Measurements from ENCODE around the gene ZG16.

The ZG16 gene

GRCh38 chr16:29767062-29767461 is 11.0 kb upstream of the ZG16 start:
- TF ChIP-seq POLR2AphosphoS5 (IDR thresholded peaks at IDR 0.05; ENCODE audit: low read depth, low read length) (no peak), FOXP2 (optimal IDR thresholded peaks at IDR 0.05; ENCODE audit: borderline replicate concordance, extremely low read depth, extremely low read length, insufficient read depth) (no peak), TAF1 (IDR thresholded peaks at IDR 0.05; ENCODE audit: borderline replicate concordance, insufficient read depth, low read length) (no peak), REST (IDR thresholded peaks at IDR 0.05; ENCODE audit: insufficient read depth in 1 of 2, low read depth in 2 of 2, low read length in 2 of 2) (no peak), SIN3A (IDR thresholded peaks at IDR 0.05; ENCODE audit: borderline replicate concordance, insufficient read depth, low read length) (no peak)

GRCh38 chr16:29769507-29769906 is 8.5 kb upstream of the ZG16 start:
- TF ChIP-seq POLR2AphosphoS5 (IDR thresholded peaks at IDR 0.05; ENCODE audit: low read depth, low read length) (no peak), FOXP2 (optimal IDR thresholded peaks at IDR 0.05; ENCODE audit: borderline replicate concordance, extremely low read depth, extremely low read length, insufficient read depth) (no peak), TAF1 (IDR thresholded peaks at IDR 0.05; ENCODE audit: borderline replicate concordance, insufficient read depth, low read length) (no peak), REST (IDR thresholded peaks at IDR 0.05; ENCODE audit: insufficient read depth in 1 of 2, low read depth in 2 of 2, low read length in 2 of 2) (no peak), SIN3A (IDR thresholded peaks at IDR 0.05; ENCODE audit: borderline replicate concordance, insufficient read depth, low read length) (no peak)

- TF ChIP-seq TAF1 (IDR thresholded peaks at IDR 0.05; ENCODE audit: borderline replicate concordance, insufficient read depth, low read length), result no peak
- TF ChIP-seq FOXP2 (optimal IDR thresholded peaks at IDR 0.05; ENCODE audit: borderline replicate concordance, extremely low read depth, extremely low read length, insufficient read depth), result no peak
- TF ChIP-seq SIN3A (IDR thresholded peaks at IDR 0.05; ENCODE audit: borderline replicate concordance, insufficient read depth, low read length), result no peak
These were observed 7.7 kb upstream of the ZG16 start for GRCh38 chr16:29770250-29770929.

- no peak for TF ChIP-seq TAF1 (IDR thresholded peaks at IDR 0.05; ENCODE audit: borderline replicate concordance, insufficient read depth, low read length)
- no peak for TF ChIP-seq SIN3A (IDR thresholded peaks at IDR 0.05; ENCODE audit: borderline replicate concordance, insufficient read depth, low read length)
- no peak for TF ChIP-seq FOXP2 (optimal IDR thresholded peaks at IDR 0.05; ENCODE audit: borderline replicate concordance, extremely low read depth, extremely low read length, insufficient read depth)
- TF ChIP-seq POLR2AphosphoS5 (IDR thresholded peaks at IDR 0.05; ENCODE audit: low read depth, low read length), result no peak
- no peak for TF ChIP-seq REST (IDR thresholded peaks at IDR 0.05; ENCODE audit: insufficient read depth in 1 of 2, low read depth in 2 of 2, low read length in 2 of 2)
These were observed 3.3 kb upstream of the ZG16 start for GRCh38 chr16:29774730-29775129.

- TF ChIP-seq SIN3A (IDR thresholded peaks at IDR 0.05; ENCODE audit: borderline replicate concordance, insufficient read depth, low read length), result no peak
- TF ChIP-seq FOXP2 (optimal IDR thresholded peaks at IDR 0.05; ENCODE audit: borderline replicate concordance, extremely low read depth, extremely low read length, insufficient read depth), result no peak
- TF ChIP-seq POLR2AphosphoS5 (IDR thresholded peaks at IDR 0.05; ENCODE audit: low read depth, low read length), result no peak
- TF ChIP-seq TAF1 (IDR thresholded peaks at IDR 0.05; ENCODE audit: borderline replicate concordance, insufficient read depth, low read length), result no peak
- no peak for TF ChIP-seq REST (IDR thresholded peaks at IDR 0.05; ENCODE audit: insufficient read depth in 1 of 2, low read depth in 2 of 2, low read length in 2 of 2)
These were observed 2.2 kb upstream of the ZG16 start for GRCh38 chr16:29775742-29776408.
